Chondrocyte (in vitro differentiated cells): ENCODE data around the gene MOK. TPM values are rescaled to one million over a fixed set of nuclear protein-coding genes. Genes with fewer than 3 reads are reported as not detected.

Experiments
- DNase-seq: peaks from one replicate; pipeline ENCODE4 v3.0.0; 2021; ENCODE audit warnings: mixed read lengths, low spot score
- H3K27ac Mint-ChIP-seq: one replicate; pipeline ENCODE4 v1.8.0; 2021; ENCODE audit warnings: mild to moderate bottlenecking, moderate library complexity, mixed read lengths; ENCODE audit not compliant: unreplicated experiment
- H3K27me3 Mint-ChIP-seq: 2 replicates; pipeline ENCODE4 v1.8.0; 2021; ENCODE audit warnings: low read depth, mixed read lengths
- H3K36me3 Mint-ChIP-seq: 2 replicates; pipeline ENCODE4 v1.8.0; 2021; ENCODE audit warnings: low read depth, mixed read lengths
- H3K4me1 Mint-ChIP-seq: 2 replicates; pipeline ENCODE4 v1.8.0; 2021; ENCODE audit warnings: low read depth, mild to moderate bottlenecking, mixed read lengths
- H3K4me3 Mint-ChIP-seq: one replicate; pipeline ENCODE4 v1.8.0; 2021; ENCODE audit warnings: mild to moderate bottlenecking, moderate library complexity, mixed read lengths; ENCODE audit not compliant: unreplicated experiment
- H3K9me3 Mint-ChIP-seq: 2 replicates; pipeline ENCODE4 v1.8.0; 2021; ENCODE audit warnings: low read depth, mixed read lengths
- total RNA-seq: library from RNA; stranded (reverse); gene quantifications from 3 replicates; pipeline ENCODE4 v1.2.1, GENCODE V29; 2021
- TF ChIP-seq, protein P1 (sequence below): fragments of 200-600 bp; sonication (generic); IDR thresholded peaks from 2 replicates; pipeline ENCODE4 v1.5.0; 2021; ENCODE audit warnings: antibody characterized with exemption, mild to moderate bottlenecking, moderate library complexity

MOK gene
- total RNA-seq, 1 donor from 2014 or later: 3.8 TPM

DNA sequence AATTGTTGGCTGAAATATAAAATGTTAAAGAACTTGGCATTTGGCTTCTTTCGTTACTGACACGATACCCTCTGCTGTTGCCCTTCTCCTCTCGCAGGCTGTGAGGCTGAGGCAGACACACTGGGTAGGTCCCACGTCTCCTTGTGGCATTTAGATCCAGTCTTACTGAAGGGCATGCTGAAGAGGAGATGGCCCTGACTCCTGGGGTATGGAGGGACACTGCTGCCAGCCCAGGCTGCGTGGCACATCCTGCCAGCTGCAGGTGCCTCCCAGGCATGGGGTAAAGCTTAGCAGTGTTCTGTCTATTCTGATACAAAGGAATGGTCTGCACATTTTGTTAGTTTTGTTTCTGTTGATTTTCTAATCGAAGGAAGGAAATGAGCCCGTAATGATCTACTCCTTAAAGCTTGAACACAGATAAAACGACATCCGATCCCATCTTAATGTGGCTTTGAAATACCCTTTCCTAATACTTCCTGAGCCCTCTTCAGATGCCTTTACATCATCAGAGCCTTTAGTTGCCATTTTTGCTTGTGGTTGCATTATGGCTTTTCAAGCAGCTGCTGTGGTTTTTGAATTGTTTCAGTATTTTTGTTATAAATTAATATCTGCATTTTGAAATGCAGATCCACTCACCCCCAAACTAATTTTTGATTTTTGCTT, 104.1 kb downstream of the MOK start:
- peaks cover 10% of the 10 kb centered on the region for H3K4me1 Mint-ChIP-seq
- TF ChIP-seq, protein P1, sequence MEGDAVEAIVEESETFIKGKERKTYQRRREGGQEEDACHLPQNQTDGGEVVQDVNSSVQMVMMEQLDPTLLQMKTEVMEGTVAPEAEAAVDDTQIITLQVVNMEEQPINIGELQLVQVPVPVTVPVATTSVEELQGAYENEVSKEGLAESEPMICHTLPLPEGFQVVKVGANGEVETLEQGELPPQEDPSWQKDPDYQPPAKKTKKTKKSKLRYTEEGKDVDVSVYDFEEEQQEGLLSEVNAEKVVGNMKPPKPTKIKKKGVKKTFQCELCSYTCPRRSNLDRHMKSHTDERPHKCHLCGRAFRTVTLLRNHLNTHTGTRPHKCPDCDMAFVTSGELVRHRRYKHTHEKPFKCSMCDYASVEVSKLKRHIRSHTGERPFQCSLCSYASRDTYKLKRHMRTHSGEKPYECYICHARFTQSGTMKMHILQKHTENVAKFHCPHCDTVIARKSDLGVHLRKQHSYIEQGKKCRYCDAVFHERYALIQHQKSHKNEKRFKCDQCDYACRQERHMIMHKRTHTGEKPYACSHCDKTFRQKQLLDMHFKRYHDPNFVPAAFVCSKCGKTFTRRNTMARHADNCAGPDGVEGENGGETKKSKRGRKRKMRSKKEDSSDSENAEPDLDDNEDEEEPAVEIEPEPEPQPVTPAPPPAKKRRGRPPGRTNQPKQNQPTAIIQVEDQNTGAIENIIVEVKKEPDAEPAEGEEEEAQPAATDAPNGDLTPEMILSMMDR: no peak
- no peak for DNase-seq
- H3K9me3 Mint-ChIP-seq: no peaks in the 10 kb centered on the region
- no peak overlapping the region for H3K27ac Mint-ChIP-seq
- H3K27me3 Mint-ChIP-seq: no peaks in the 10 kb centered on the region
- H3K36me3 Mint-ChIP-seq: peaks cover 18% of the 10 kb centered on the region
- H3K4me3 Mint-ChIP-seq: no peak overlapping the region

- peaks cover 6% of the 10 kb centered on the region for H3K4me1 Mint-ChIP-seq
- DNase-seq: no peak
- TF ChIP-seq, protein P1: no peak
Measured at GRCh38 chr14:102197317-102197853, 107.6 kb downstream of the MOK start.

GRCh38 chr14:102196902-102197230, 108.1 kb downstream of the MOK start:
- no peak for DNase-seq
- H3K9me3 Mint-ChIP-seq: no peaks in the 10 kb centered on the region
- no peak overlapping the region for H3K4me3 Mint-ChIP-seq
- H3K4me1 Mint-ChIP-seq: peaks cover 6% of the 10 kb centered on the region
- TF ChIP-seq, protein P1: no peak
- no peak overlapping the region for H3K27ac Mint-ChIP-seq
- H3K27me3 Mint-ChIP-seq: no peaks in the 10 kb centered on the region
- peaks cover 10% of the 10 kb centered on the region for H3K36me3 Mint-ChIP-seq

More at GRCh38 chr14:102197317-102197853, 107.6 kb downstream of the MOK start:
- H3K27ac Mint-ChIP-seq: no peak overlapping the region
- no peaks in the 10 kb centered on the region for H3K9me3 Mint-ChIP-seq
- no peaks in the 10 kb centered on the region for H3K27me3 Mint-ChIP-seq
- peaks cover 10% of the 10 kb centered on the region for H3K36me3 Mint-ChIP-seq
- H3K4me3 Mint-ChIP-seq: no peak overlapping the region

- peaks cover 6% of the 10 kb centered on the region for H3K4me1 Mint-ChIP-seq
Measured at GRCh38 chr14:102196039-102196901, 108.7 kb downstream of the MOK start.

GRCh38 chr14:102195446-102195845, 109.5 kb downstream of the MOK start:
- Mint-ChIP-seq H3K27ac (no peak overlapping the region), H3K9me3 (no peaks in the 10 kb centered on the region), H3K4me1 (peaks cover 6% of the 10 kb centered on the region), H3K27me3 (no peaks in the 10 kb centered on the region), H3K36me3 (peaks cover 10% of the 10 kb centered on the region), H3K4me3 (no peak overlapping the region)
- DNase-seq: no peak
- TF ChIP-seq, protein P1: no peak

More at GRCh38 chr14:102196039-102196901, 108.7 kb downstream of the MOK start:
- no peak overlapping the region for H3K27ac Mint-ChIP-seq
- no peak for DNase-seq
- TF ChIP-seq, protein P1: no peak
- H3K27me3 Mint-ChIP-seq: no peaks in the 10 kb centered on the region
- H3K9me3 Mint-ChIP-seq: no peaks in the 10 kb centered on the region
- no peak overlapping the region for H3K4me3 Mint-ChIP-seq
- H3K36me3 Mint-ChIP-seq: peaks cover 10% of the 10 kb centered on the region
